Hepatocyte (in vitro differentiated cells): ENCODE results near the gene CDH15. TPM values are rescaled to one million over a fixed set of nuclear protein-coding genes. Genes with fewer than 3 reads are reported as not detected.
A peak's percentile ranks its signal among the peaks of the same experiment; 100 is the strongest.

Experiments
- DNase-seq: peaks from one replicate; pipeline ENCODE4 v3.0.0-alpha.2; 2016; ENCODE audit warnings: low spot score
- H2AFZ ChIP-seq: fragments of 200-600 bp; sonication (generic); 2 replicates; pipeline ENCODE4 v1.6.0; 2016; ENCODE audit warnings: antibody characterized with exemption, mild to moderate bottlenecking
- H3K27ac ChIP-seq: fragments of 200-600 bp; sonication (generic); 2 replicates; pipeline ENCODE4 v1.5.1; 2016; ENCODE audit warnings: mild to moderate bottlenecking
- H3K27me3 ChIP-seq: fragments of 200-600 bp; sonication (generic); 2 replicates; pipeline ENCODE4 v1.6.1; 2016
- H3K36me3 ChIP-seq: fragments of 200-600 bp; sonication (generic); replicated peaks from 2 replicates; pipeline ENCODE4 v1.5.1; 2016; ENCODE audit warnings: low read depth; ENCODE audit not compliant: insufficient read depth
- H3K4me1 ChIP-seq: fragments of 200-600 bp; sonication (generic); 2 replicates; pipeline ENCODE4 v1.5.1; 2016; ENCODE audit warnings: mild to moderate bottlenecking, moderate library complexity; ENCODE audit not compliant: insufficient read depth
- H3K4me2 ChIP-seq: fragments of 200-600 bp; sonication (generic); 2 replicates; pipeline ENCODE4 v1.6.0; 2016
- H3K4me3 ChIP-seq: fragments of 200-600 bp; sonication (generic); 2 replicates; pipeline ENCODE4 v1.5.1; 2016; ENCODE audit warnings: mild to moderate bottlenecking
- H3K79me2 ChIP-seq: fragments of 200-600 bp; sonication (generic); 2 replicates; pipeline ENCODE4 v1.6.0; 2017; ENCODE audit warnings: mild to moderate bottlenecking
- H3K9me2 ChIP-seq: fragments of 200-600 bp; sonication (generic); replicated peaks from 2 replicates; pipeline ENCODE4 v1.6.0; 2017; ENCODE audit warnings: mild to moderate bottlenecking; ENCODE audit not compliant: insufficient read depth
- H3K9me3 ChIP-seq: fragments of 200-600 bp; sonication (generic); 2 replicates; pipeline ENCODE4 v1.5.1; 2016; ENCODE audit warnings: low read depth, mild to moderate bottlenecking
- H4K20me1 ChIP-seq: fragments of 200-600 bp; sonication (generic); 2 replicates; pipeline ENCODE4 v1.6.0; 2016; ENCODE audit warnings: mild to moderate bottlenecking; ENCODE audit not compliant: insufficient read depth, poor library complexity, severe bottlenecking
- CTCF ChIP-seq: fragments of 200-600 bp; sonication (generic); IDR thresholded peaks from 2 replicates; pipeline ENCODE4 v1.5.1; 2016; ENCODE audit warnings: antibody characterized with exemption, mild to moderate bottlenecking; ENCODE audit not compliant: poor library complexity
- EZH2 ChIP-seq: fragments of 200-600 bp; sonication (generic); IDR thresholded peaks from 2 replicates; pipeline ENCODE4 v1.6.1; 2016; ENCODE audit warnings: antibody characterized with exemption, mild to moderate bottlenecking, borderline replicate concordance
- EZH2phosphoT487 ChIP-seq: fragments of 200-600 bp; sonication (generic); IDR thresholded peaks from one replicate; pipeline ENCODE4 v1.6.1; 2018; ENCODE audit warnings: antibody characterized with exemption, mild to moderate bottlenecking, low read depth, moderate library complexity; ENCODE audit not compliant: unreplicated experiment, severe bottlenecking
- WGBS: methylation state at CpG from one replicate; pipeline ENCODE4 v1.1.6; 2016; ENCODE audit warnings: low lambda C conversion rate; ENCODE audit errors: missing lambda C conversion rate; 5-methylcytosine and 5-hydroxymethylcytosine counted together
- polyA plus RNA-seq: library from polyadenylated mRNA; unstranded; fragments of >200 nt; fragmentation: Nextera tagmentation; extraction: Ambion mirVana; gene quantifications from 2 replicates; pipeline ENCODE4 v1.2.1, GENCODE V29; 2016
- total RNA-seq: library from RNA; depleted of rRNA; stranded (reverse); fragments of >200 nt; gene quantifications from 2 replicates; pipeline ENCODE4 v1.2.3, GENCODE V29; 2014

CDH15 gene
- total and polyA plus RNA-seq, 2 experiments from 2014 or later: 0.13 to 0.47 TPM

- H3K4me1 ChIP-seq: peaks cover 3% of the 10 kb centered on the region
- no peaks in the 10 kb centered on the region for H3K36me3 ChIP-seq
- WGBS: under 1% methylated on average over 80 of the region's 91 CpGs
- no peaks in the 10 kb centered on the region for H3K9me3 ChIP-seq
- H3K9me2 ChIP-seq: no peaks in the 10 kb centered on the region
- peaks cover 21% of the 10 kb centered on the region for H3K79me2 ChIP-seq
- H3K27ac ChIP-seq: peak within 1 kb of the TSS; percentile 97
- no peaks in the 10 kb centered on the region for H4K20me1 ChIP-seq
- no peak for TF ChIP-seq EZH2phosphoT487
- no peak for TF ChIP-seq EZH2
- no peak for TF ChIP-seq CTCF
- H3K4me2 ChIP-seq: peak within 1 kb of the TSS; percentile 90
- H2AFZ ChIP-seq: peak within 1 kb of the TSS; percentile 70
- DNase-seq: peak; percentile 95
- peak within 1 kb of the TSS; percentile 97 for H3K4me3 ChIP-seq
- no peaks in the 10 kb centered on the region for H3K27me3 ChIP-seq
Observed at GRCh38 chr16:89217388-89218191, 46.0 kb downstream of the CDH15 start, which contains the start of gene ZNF778. ZNF778 (plus strand) TSS chr16:89217703; CDS start chr16:89221128, 3,425 bp downstream.

- Histone ChIP-seq H3K4me1 (peaks cover 3% of the 10 kb centered on the region), H2AFZ (no peak overlapping the region), H3K4me2 (no peak overlapping the region), H3K36me3 (no peaks in the 10 kb centered on the region), H3K4me3 (no peak overlapping the region), H3K9me3 (no peaks in the 10 kb centered on the region), H3K27ac (no peak overlapping the region), H4K20me1 (no peaks in the 10 kb centered on the region), H3K79me2 (peaks cover 21% of the 10 kb centered on the region), H3K9me2 (no peaks in the 10 kb centered on the region), H3K27me3 (no peaks in the 10 kb centered on the region)
- DNase-seq: no peak
- no peak for TF ChIP-seq EZH2phosphoT487
- TF ChIP-seq CTCF: no peak
- no peak for TF ChIP-seq EZH2
- WGBS: 73% methylated on average over 5 of the region's 5 CpGs
Observed at GRCh38 chr16:89219365-89219764, 47.8 kb downstream of the CDH15 start.

GRCh38 chr16:89221604-89222003 is 50.1 kb downstream of the CDH15 start:
- TF ChIP-seq CTCF (no peak), EZH2phosphoT487 (no peak), EZH2 (no peak)
- no peaks in the 10 kb centered on the region for H3K36me3 ChIP-seq

More at GRCh38 chr16:89221604-89222003, 50.1 kb downstream of the CDH15 start:
- Histone ChIP-seq H3K9me2 (no peaks in the 10 kb centered on the region), H3K27me3 (no peaks in the 10 kb centered on the region), H3K4me3 (no peak overlapping the region), H3K27ac (no peak overlapping the region), H3K9me3 (peaks cover 4% of the 10 kb centered on the region), H2AFZ (no peak overlapping the region), H3K4me2 (no peak overlapping the region), H3K4me1 (peaks cover 3% of the 10 kb centered on the region), H4K20me1 (no peaks in the 10 kb centered on the region), H3K79me2 (peaks cover 21% of the 10 kb centered on the region)
- DNase-seq: no peak
- WGBS: 100% methylated on average over 3 of the region's 3 CpGs
